HG02610 (cell line): Measurements from ENCODE around the gene RAD17.
A peak's percentile ranks its signal among the peaks of the same experiment; 100 is the strongest.
"Not testable (repeated sequence)": the region's sequence is repeated elsewhere in the genome, so short reads cannot be mapped to it uniquely, and the experiment has no call there.

ENCODE experiments used
- ATAC-seq: cut with Tn5 transposase; IDR thresholded peaks from one replicate; pipeline ENCODE4 v1.9.1; 2021; ENCODE audit warnings: mild to moderate bottlenecking, moderate library complexity; ENCODE audit not compliant: unreplicated experiment

Gene RAD17, protein sequence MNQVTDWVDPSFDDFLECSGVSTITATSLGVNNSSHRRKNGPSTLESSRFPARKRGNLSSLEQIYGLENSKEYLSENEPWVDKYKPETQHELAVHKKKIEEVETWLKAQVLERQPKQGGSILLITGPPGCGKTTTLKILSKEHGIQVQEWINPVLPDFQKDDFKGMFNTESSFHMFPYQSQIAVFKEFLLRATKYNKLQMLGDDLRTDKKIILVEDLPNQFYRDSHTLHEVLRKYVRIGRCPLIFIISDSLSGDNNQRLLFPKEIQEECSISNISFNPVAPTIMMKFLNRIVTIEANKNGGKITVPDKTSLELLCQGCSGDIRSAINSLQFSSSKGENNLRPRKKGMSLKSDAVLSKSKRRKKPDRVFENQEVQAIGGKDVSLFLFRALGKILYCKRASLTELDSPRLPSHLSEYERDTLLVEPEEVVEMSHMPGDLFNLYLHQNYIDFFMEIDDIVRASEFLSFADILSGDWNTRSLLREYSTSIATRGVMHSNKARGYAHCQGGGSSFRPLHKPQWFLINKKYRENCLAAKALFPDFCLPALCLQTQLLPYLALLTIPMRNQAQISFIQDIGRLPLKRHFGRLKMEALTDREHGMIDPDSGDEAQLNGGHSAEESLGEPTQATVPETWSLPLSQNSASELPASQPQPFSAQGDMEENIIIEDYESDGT

GRCh38 chr5:69369340-69370121 is at the start of gene RAD17, which contains the start of the genes AK6 and TAF9:
RAD17 (plus strand) TSS chr5:69369818; CDS start chr5:69372209, 2,391 bp downstream.
AK6 (minus strand) TSS chr5:69369520; CDS start chr5:69369490, 30 bp downstream.
TAF9 (minus strand) TSS chr5:69369520; CDS start chr5:69365737, 3,783 bp downstream.
- ATAC-seq, result peak; percentile 92

GRCh38 chr5:69326365-69326764 is 43.3 kb upstream of the RAD17 start:
- ATAC-seq, result no peak

- ATAC-seq, result no peak
Measured at GRCh38 chr5:69329905-69330489, 39.6 kb upstream of the RAD17 start.

DNA sequence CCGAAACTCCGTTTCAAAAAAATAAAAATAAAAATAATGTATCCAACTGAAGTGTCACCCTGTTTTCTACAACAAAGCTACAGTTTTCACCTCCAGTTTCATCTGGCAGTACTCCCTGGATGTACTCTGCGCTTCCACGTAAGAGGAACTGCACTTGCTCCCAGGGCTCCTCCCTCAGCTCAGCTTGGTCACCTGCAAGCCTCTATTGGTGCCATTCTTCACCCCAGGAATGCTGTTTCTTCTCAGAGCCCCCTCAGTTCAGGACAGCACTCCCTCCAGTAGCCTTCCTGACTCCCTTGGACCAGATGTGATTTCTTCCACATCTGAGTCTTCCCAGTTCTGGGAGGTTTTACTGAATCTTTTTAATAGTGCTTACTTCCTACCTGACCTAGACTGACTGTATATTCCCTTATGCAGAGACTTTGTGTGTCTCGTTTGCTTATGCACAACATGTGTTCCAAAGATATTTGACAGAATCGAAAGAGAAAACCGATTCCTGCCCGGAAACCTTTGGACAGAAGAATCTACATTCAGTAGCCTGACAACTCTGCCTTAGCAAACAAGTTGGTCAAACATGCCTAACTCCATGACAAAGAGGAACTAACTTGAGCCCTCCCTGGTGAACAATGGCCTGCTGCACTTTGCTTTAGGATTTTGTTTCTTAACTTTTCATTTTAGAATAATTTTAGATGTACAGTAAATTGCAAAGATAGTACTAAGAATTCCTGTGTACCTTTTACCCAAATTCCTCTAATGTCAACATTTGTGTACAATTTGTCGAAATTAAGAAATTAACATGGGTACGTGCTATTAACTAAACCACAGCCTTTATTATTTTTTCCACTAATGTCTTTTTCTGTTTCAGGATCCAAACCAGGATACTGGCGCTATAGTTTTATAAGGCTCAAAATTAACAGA is 37.8 kb upstream of the RAD17 start:
- ATAC-seq, result no peak

DNA sequence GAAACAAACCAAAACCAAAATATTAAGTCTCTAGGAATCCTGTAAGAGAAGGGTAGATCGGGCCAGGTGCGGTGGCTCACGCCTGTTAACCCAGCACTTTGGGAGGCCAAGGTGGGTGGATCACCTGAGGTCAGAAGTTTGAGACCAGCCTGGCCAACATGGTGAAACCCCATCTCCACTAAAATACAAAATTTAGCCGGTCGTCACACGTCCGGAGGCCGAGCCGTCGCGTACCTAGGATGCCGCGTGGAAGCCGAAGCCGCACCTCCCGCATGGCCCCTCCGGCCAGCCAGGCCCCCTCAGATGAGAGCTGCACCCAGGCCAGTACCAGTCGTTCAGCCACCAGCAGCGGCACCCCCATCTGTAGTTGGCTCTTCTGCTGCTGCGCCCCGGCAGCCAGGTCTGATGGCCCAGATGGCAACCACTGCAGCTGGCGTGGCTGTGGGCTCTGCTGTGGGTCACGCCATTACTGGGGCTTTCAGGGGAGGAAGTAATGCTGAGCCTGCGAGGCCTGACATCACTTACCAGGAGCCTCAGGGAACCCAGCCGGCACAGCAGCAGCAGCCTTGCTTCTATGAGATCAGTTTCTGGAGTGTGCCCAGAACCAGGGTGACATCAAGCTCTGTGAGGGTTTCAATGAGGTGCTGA is 35.8 kb upstream of the RAD17 start:
- not testable (repeated sequence) for ATAC-seq

DNA sequence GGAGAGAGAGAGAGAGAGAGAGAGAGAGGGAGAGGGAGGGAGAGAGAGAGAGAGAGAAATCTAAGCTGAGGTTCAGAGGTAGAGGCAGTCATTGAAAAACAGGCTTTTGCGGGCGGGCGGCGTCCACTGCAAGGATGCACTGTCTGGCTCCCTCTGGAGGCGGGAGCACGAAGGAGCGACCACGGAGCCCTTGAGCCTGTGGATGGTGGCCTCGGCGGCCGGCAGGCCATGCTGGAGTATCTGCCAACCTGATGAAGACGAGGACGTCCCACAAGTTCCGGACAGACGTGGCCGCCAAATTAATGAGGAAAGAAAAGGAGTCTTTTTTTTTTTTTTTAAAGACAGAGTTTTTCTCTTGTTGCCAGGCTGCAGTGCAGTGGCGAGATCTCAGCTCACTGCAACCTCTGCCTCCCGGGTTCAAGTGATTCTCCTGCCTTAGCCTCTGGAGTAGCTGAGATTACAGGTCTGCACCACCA is 34.8 kb upstream of the RAD17 start:
- peak; percentile 64 for ATAC-seq

- ATAC-seq, result no peak
Measured at GRCh38 chr5:69335341-69335935, 34.2 kb upstream of the RAD17 start.

GRCh38 chr5:69341520-69342161 is 28.0 kb upstream of the RAD17 start:
- no peak for ATAC-seq

GRCh38 chr5:69343083-69343482 is 26.5 kb upstream of the RAD17 start:
- no peak for ATAC-seq

DNA sequence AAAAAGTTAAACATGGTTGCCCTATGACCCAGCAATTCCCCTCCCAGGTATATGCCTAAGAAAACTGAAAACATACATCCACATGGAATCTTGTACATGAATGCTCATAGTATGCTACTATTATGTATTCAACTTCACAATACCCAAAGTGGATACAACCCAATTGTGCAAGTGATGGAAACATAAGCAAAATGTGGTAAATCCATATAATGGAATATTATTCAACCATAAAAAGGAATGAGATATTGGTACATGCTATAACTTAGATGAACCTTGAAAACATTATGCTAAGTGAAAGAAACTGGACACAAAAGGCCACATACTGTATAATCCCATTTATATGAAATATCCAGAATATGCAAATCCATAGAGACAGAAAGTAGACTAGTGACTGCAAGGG is 19.0 kb upstream of the RAD17 start:
- no peak for ATAC-seq

DNA sequence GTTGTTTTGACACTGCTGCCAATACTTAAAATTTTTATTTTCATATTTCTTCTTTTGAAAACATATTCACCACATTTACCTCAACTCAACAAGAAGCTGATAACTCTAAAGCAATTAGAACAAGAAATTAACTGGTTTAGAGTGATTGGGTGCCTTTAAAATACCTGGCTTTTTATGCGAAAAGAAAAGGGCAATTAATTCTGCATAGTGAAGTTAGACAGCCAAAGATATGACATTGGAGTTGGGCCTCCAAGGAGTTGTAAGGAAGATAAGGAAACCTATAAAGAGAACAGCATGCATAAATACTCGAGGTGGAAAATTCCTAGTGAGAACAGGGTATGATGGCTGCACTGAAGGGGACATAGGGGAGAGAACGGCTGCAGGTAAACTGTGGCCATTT is 9.9 kb upstream of the RAD17 start:
- ATAC-seq, result no peak

DNA sequence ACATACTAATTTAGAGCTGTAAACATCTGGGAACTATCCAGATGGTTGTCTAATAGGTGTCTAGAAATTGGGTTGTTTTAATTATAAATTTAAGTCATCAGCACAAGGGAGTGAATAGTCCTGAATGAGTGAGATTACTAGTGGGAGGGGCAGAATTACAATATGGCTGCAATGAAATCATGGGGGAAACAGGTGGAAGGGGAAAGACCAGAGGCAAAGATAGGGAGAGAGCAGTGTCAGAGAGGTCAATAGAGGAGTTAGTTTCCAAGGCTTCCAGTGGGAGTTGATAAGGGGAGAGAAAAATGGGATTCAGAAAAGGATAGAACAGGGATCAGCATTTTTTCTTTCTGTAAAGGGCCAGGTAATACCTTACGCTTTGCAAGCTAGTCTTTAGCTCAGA is 9.2 kb upstream of the RAD17 start:
- ATAC-seq, result no peak

GRCh38 chr5:69364414-69364813 is 5.2 kb upstream of the RAD17 start:
- no peak for ATAC-seq

- no peak for ATAC-seq
Measured at GRCh38 chr5:69364850-69365249, 4.8 kb upstream of the RAD17 start.

DNA sequence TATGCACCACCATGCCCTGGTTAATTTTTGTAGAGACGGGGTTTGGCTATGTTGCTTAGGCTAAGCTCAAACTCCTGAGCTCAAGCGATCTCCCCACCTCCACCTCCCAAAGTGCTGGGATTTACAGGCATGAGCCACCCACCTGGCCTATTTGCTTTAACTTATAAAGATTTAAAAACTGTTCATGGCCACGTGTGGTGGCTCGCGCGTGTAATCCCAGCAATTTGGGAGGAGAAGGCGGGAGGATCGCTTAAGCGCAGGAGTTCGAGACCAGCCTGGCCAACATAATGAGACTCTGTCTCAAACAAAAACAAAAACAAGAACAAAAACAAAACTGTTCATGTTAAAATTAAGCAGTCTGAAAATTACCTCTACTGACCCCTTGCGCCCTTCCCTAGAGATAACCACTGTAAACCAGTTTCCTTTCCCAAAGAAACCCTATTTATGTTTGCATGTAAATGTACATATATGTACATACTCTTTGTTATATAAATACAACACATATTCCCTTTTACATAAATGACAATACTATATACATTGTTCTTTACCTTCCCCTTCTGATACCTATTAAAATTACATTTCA is 1.8 kb upstream of the RAD17 start:
- no peak for ATAC-seq

DNA sequence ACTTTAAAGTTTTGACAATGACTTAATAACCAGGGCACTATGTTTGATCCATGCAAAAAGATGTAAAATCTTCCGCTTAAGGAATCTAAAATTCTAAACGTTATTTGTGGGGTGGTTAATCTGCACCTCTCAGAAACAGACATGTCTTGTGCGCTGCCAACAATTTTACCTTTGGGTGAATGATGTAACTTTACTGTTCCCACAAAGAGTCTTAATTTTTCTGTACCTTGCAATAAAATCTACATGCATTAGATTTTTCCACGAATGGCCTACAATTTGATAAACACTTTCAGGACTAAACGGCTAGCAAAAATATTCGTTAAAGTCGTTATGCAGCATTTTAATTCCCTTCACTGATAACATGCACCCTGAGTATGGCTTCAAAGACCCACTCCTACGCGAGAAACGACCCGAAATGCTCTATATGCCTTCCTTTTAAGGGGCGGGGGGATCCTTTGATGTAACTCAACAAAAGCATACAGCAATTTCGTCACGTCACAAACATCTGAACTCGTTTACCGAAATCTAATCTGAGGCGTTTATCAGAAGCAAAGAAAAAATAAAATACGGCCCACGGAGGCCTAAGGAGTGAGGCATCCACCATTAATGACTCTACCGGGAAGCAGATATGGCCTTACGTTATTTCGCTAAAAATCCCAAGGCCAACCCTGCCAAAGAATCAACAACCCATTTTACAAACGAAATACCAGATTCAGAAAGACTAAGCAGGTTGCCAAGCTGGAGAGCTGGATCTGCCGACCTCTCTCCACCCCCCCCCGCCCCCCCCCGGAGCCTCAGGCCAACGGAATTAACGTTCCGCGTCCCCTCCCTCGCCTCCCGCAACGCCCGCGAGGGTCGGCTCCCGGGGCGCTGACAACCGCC is 919 bp upstream of the RAD17 start:
- no peak for ATAC-seq

DNA sequence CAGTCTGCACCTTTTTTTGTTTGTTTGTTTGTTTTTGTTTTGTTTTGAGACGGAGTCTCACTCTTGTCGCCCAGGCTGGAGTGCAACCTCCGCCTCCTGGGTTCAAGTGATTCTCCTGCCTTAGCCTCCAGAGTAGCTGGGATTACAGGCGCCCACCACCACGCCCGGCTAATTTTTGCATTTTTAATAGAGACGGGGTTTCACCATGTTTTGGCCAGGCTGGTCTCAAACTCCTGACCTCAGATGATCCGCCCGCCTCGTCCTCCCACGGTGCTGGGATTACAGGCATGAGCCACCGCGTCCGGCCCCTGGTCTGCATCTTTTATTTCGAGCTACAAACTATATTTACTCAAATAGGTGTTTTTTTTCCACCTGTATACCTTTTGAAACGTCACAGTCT is 717 bp downstream of the RAD17 start:
- not testable (repeated sequence) for ATAC-seq
